Panc1 (cell line): ENCODE measurements around the gene PRDX2. TPM values are rescaled to one million over a fixed set of nuclear protein-coding genes. Genes with fewer than 3 reads are reported as not detected.

Experiments
- ATAC-seq: fragments of 200-7000 bp; cut with Tn5 transposase; 2 replicates; pipeline ENCODE4 v1.9.1; 2020; ENCODE audit warnings: mild to moderate bottlenecking, moderate library complexity
- BruUV-seq: library from RNA; stranded (reverse); fragments of 400-500 nt; replicated peaks from 2 replicates; lab custom pipeline; 2021; lab: Mats Ljungman, UMichigan
- CTCF ChIA-PET: fragments of 300-600 bp; sonication (Branson Sonifier 250); formaldehyde crosslinking; loops from one replicate; lab custom pipeline; 2022; ENCODE audit warnings: antibody characterized with exemption; lab: Charles Lee
- POLR2A ChIA-PET: fragments of 300-600 bp; sonication (Branson Sonifier 250); formaldehyde crosslinking; loops from one replicate; lab custom pipeline; 2022; ENCODE audit warnings: antibody characterized with exemption; lab: Charles Lee
- DNase-seq: peaks from one replicate; pipeline ENCODE4 v3.0.0-alpha.2; 2010; ENCODE audit warnings: low read depth, low spot score
- H3K27ac ChIP-seq: 2 replicates; pipeline ENCODE4 v1.5.1; 2011; ENCODE audit warnings: mild to moderate bottlenecking, low read length, inconsistent platforms
- H3K27me3 ChIP-seq: fragments of 200-500 bp; sonication (Bioruptor generic); 2 replicates; pipeline ENCODE4 v1.6.0; 2014; ENCODE audit warnings: low read length, inconsistent platforms; ENCODE audit not compliant: control insufficient read depth, insufficient read depth
- H3K36me3 ChIP-seq: fragments of 200-500 bp; sonication (Bioruptor generic); 2 replicates; pipeline ENCODE4 v1.5.1; 2014; ENCODE audit warnings: inconsistent platforms, mild to moderate bottlenecking, low read length, moderate library complexity; ENCODE audit not compliant: control insufficient read depth, insufficient read depth
- H3K4me1 ChIP-seq: 2 replicates; pipeline ENCODE4 v1.5.1; 2011; ENCODE audit warnings: inconsistent platforms, mild to moderate bottlenecking, low read length, moderate library complexity; ENCODE audit not compliant: control insufficient read depth, insufficient read depth
- H3K4me3 ChIP-seq, 2 experiments: 2 replicates each; pipeline ENCODE4 v1.5.1; 2011 to 2012; ENCODE audit warnings: low read depth in 2 of 2, low read length in 2 of 2, mild to moderate bottlenecking in 2 of 2, inconsistent platforms in 1 of 2, moderate library complexity in 1 of 2
- H3K9me3 ChIP-seq: fragments of 200-500 bp; sonication (Bioruptor generic); 2 replicates; pipeline ENCODE4 v1.5.1; 2014; ENCODE audit warnings: low read depth, mild to moderate bottlenecking, inconsistent platforms, low read length, moderate library complexity; ENCODE audit not compliant: control insufficient read depth, insufficient read depth
- CTCF ChIP-seq: fragments of 450-650 bp; IDR thresholded peaks from 2 replicates; pipeline ENCODE4 v1.5.1; 2017; ENCODE audit warnings: mild to moderate bottlenecking
- POLR2AphosphoS5 ChIP-seq: IDR thresholded peaks from 2 replicates; pipeline ENCODE4 v1.6.1; 2012; ENCODE audit warnings: mild to moderate bottlenecking, low read depth, low read length, moderate library complexity
- REST ChIP-seq, 2 experiments: IDR thresholded peaks; 2 replicates each; pipeline ENCODE4 v1.6.1; 2011 to 2012; ENCODE audit warnings: low read depth in 2 of 2, control low read depth in 1 of 2, low read length in 1 of 2, mild to moderate bottlenecking in 1 of 2, moderate library complexity in 1 of 2; ENCODE audit not compliant: insufficient read depth in 1 of 2
- SIN3A ChIP-seq: IDR thresholded peaks from 2 replicates; pipeline ENCODE4 v1.6.1; 2012; ENCODE audit warnings: low read depth, mild to moderate bottlenecking, low read length, moderate library complexity, borderline replicate concordance; ENCODE audit not compliant: insufficient read depth
- TCF7L2 ChIP-seq: IDR thresholded peaks from 2 replicates; pipeline ENCODE4 v1.6.1; 2011; ENCODE audit warnings: mild to moderate bottlenecking, low read depth, low read length, inconsistent platforms
- in situ Hi-C: cut with HindIII; loops from 2 replicates; pipeline ENCODE4 v1.10.0; 2016; ENCODE audit warnings: low sequenced_read_pairs, low pct_unique_long_range_greater_than_20kb
- intact Hi-C: fragments of 100-400 bp; cut with micrococcal nuclease; formaldehyde crosslinking; loops from one replicate; pipeline ENCODE4 v1.10.0; 2022; ENCODE audit not compliant: unreplicated experiment
- total RNA-seq: library from RNA; stranded (reverse); gene quantifications from one replicate; pipeline ENCODE4 v1.2.1, GENCODE V29; 2021; ENCODE audit not compliant: unreplicated experiment

Gene PRDX2
- total RNA-seq, 1 experiment from 2014 or later: 61.0 TPM

- no peak for TF ChIP-seq TCF7L2
- TF ChIP-seq SIN3A: no peak
- no peak overlapping the region for H3K4me3 ChIP-seq
- CTCF ChIA-PET: no interaction called here
- POLR2A ChIA-PET: no interaction called here
- intact Hi-C loops (no loop called here), in situ Hi-C loops (no loop called here)
- no peaks in the 10 kb centered on the region for H3K9me3 ChIP-seq
- BruUV-seq: no TSS peak
- no peaks in the 10 kb centered on the region for H3K27me3 ChIP-seq
- peaks cover 4% of the 10 kb centered on the region; the same call in 1 of the 2 replicates for H3K4me1 ChIP-seq
- ATAC-seq: peak; percentile 23
- DNase-seq: no peak
- H3K27ac ChIP-seq: no peak overlapping the region
- no peaks in the 10 kb centered on the region; the same call in 1 of the 2 replicates for H3K36me3 ChIP-seq
These were observed 38.8 kb upstream of the PRDX2 start for GRCh38 chr19:12840091-12841079.

GRCh38 chr19:12838886-12839756, 37.5 kb upstream of the PRDX2 start:
- DNase-seq (no peak), ATAC-seq (no peak)
- BruUV-seq: no TSS peak
- CTCF ChIA-PET: no interaction called here
- Histone ChIP-seq H3K27me3 (no peaks in the 10 kb centered on the region), H3K36me3 (no peaks in the 10 kb centered on the region; the same call in 1 of the 2 replicates), H3K4me1 (peaks cover 4% of the 10 kb centered on the region), H3K27ac (no peak overlapping the region), H3K9me3 (no peaks in the 10 kb centered on the region), H3K4me3 (peak overlapping the region; percentile 47 to 50)
- POLR2A ChIA-PET: no interaction called here
- in situ Hi-C loops (no loop called here), intact Hi-C loops (no loop called here)
- TF ChIP-seq CTCF (no peak), TCF7L2 (no peak), REST (IDR thresholded peaks at IDR 0.05; ENCODE audit: insufficient read depth in 1 of 2, low read depth in 2 of 2, low read length in 1 of 2) (no peak), POLR2AphosphoS5 (no peak), SIN3A (no peak)
